ENCODE data around the gene NR1D1. TPM values are rescaled to one million over a fixed set of nuclear protein-coding genes. Genes with fewer than 3 reads are reported as not detected.

The NR1D1 gene
- total and polyA plus RNA-seq, 2 donors from 2014 or later, result 7.1 to 30.8 TPM

DNA sequence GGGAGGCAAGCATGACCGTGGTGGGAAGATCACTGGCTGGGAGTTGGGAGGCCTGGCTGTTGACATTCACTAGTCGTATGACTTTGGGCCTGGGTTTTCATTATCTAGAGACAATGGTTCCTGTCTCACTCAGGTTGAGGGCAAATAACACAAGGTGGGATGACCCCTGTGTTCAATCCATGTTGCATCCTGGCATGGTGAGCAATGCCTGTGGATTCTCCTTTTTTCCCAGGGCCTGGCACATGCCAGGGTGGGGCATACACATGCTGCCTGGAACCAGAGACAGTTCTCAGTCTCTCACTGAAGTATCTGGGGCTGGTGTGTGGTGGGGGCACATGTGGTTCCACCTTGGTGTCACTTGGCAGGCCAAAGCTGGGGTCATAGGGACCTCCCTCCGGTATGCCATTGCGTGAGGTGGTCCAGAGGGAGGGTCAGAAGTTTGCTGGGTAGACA lies 32.2 kb downstream of the NR1D1 start:
- intact Hi-C loops (cut with DNase I), result no loop called here
- Histone ChIP-seq H3K36me3 (ENCODE audit: control insufficient read depth in 2 of 3, insufficient read depth in 3 of 3, low read length in 3 of 3) (no peaks in the 10 kb centered on the region), H3K4me1 (ENCODE audit: control insufficient read depth in 2 of 3, insufficient read depth in 2 of 3, low read depth in 1 of 3, low read length in 3 of 3) (peaks cover 9 to 77% (median 73%) of the 10 kb centered on the region in 3 donors), H3K27me3 (ENCODE audit: control insufficient read depth, insufficient read depth, low read length) (no peaks in the 10 kb centered on the region), H3K27ac (ENCODE audit: low read depth in 2 of 2, low read length in 2 of 2) (peak overlapping the region; percentile 93 to 97), H3K9me3 (ENCODE audit: control insufficient read depth in 2 of 3, insufficient read depth in 1 of 3, low read length in 3 of 3) (no peaks in the 10 kb centered on the region), H3K9ac (ENCODE audit: low read length in 3 of 3) (peak overlapping the region in 2 of 3 donors; percentile 58 to 80), H3K4me3 (ENCODE audit: low read length in 3 of 3) (peak overlapping the region in 2 of 3 donors; percentile 18 to 47)
- TF ChIP-seq, protein P1, sequence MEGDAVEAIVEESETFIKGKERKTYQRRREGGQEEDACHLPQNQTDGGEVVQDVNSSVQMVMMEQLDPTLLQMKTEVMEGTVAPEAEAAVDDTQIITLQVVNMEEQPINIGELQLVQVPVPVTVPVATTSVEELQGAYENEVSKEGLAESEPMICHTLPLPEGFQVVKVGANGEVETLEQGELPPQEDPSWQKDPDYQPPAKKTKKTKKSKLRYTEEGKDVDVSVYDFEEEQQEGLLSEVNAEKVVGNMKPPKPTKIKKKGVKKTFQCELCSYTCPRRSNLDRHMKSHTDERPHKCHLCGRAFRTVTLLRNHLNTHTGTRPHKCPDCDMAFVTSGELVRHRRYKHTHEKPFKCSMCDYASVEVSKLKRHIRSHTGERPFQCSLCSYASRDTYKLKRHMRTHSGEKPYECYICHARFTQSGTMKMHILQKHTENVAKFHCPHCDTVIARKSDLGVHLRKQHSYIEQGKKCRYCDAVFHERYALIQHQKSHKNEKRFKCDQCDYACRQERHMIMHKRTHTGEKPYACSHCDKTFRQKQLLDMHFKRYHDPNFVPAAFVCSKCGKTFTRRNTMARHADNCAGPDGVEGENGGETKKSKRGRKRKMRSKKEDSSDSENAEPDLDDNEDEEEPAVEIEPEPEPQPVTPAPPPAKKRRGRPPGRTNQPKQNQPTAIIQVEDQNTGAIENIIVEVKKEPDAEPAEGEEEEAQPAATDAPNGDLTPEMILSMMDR (IDR thresholded peaks at IDR 0.05; ENCODE audit: borderline replicate concordance, extremely low read depth, insufficient read depth), result no peak
- FAIRE-seq (no peak), DNase-seq (no peak)

DNA sequence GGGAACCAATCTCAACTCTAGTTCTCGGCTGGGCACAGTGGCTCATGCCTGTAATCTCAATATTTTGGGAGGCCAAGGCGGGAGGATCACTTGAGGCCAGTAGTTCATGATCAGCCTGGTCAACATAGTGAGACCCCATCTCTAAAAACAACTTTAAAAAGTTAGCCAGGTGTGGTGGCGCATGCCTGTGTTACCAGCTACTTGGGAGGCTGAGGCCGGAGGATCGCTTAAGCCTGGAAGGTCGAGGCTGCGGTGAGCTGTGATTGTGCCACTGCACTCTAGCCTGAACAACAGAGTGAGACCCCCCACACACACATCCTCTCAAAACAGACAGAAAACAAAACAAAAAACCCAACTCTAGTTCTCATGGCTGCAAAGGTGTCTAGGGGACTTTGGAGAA lies 32.7 kb downstream of the NR1D1 start:
- no peak overlapping the region for H3K4me3 ChIP-seq (ENCODE audit: low read length in 3 of 3)
- no peaks in the 10 kb centered on the region for H3K9me3 ChIP-seq (ENCODE audit: control insufficient read depth in 2 of 3, insufficient read depth in 1 of 3, low read length in 3 of 3)
- H3K4me1 ChIP-seq (ENCODE audit: control insufficient read depth in 2 of 3, insufficient read depth in 2 of 3, low read depth in 1 of 3, low read length in 3 of 3), result peaks cover 9 to 73% (median 69%) of the 10 kb centered on the region in 3 donors
- DNase-seq (no peak), FAIRE-seq (no peak)
- H3K27ac ChIP-seq (ENCODE audit: low read depth in 2 of 2, low read length in 2 of 2), result peak overlapping the region; percentile 93 to 97
- intact Hi-C loops (cut with DNase I), result no loop called here
- H3K9ac ChIP-seq (ENCODE audit: low read length in 3 of 3), result peak overlapping the region in 1 of 3 donors; percentile 80
- no peaks in the 10 kb centered on the region for H3K27me3 ChIP-seq (ENCODE audit: control insufficient read depth, insufficient read depth, low read length)
- TF ChIP-seq, protein P1 (IDR thresholded peaks at IDR 0.05; ENCODE audit: borderline replicate concordance, extremely low read depth, insufficient read depth), result no peak
- H3K36me3 ChIP-seq (ENCODE audit: control insufficient read depth in 2 of 3, insufficient read depth in 3 of 3, low read length in 3 of 3), result no peaks in the 10 kb centered on the region

DNA sequence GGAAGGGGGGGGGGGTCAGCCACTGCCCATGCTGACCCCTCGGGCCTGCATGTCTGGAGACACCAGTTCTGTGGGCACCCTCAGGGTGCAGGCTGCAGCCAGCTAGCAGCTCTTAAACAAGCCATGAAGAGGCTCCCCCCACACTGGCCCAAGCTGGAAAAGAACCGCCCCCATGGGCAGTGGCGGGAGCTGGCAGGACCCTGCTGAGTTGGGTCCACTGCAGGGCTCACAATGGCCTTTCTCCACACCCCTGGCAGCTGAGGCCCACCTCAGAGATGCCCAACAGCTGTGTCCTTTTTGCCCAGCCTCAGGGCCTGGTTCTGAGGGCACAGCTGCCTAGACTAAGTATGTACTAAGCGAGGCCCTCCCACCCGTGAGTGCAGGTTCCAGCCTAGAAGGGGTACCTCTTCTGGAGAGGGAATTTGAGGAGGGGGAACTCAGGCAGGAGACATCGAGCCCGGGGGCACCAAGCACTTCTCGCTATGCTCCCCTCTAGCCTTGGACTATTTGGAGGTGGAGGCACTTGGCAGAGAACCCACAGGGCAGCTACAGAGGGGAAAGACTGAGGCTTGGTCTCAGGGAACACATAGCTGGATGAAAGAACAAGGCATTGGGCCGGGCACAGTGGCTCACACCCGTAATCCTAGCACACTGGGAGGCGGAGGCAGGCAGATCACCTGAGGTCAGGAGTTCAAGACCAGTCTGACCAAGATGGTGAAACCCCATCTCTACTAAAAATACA lies 34.4 kb downstream of the NR1D1 start:
- TF ChIP-seq, protein P1 (IDR thresholded peaks at IDR 0.05; ENCODE audit: borderline replicate concordance, extremely low read depth, insufficient read depth), result no peak
- Histone ChIP-seq H3K9ac (ENCODE audit: low read length in 3 of 3) (no peak overlapping the region), H3K27ac (ENCODE audit: low read depth in 2 of 2, low read length in 2 of 2) (peak overlapping the region; percentile 80 to 83), H3K27me3 (ENCODE audit: control insufficient read depth, insufficient read depth, low read length) (no peaks in the 10 kb centered on the region), H3K9me3 (ENCODE audit: control insufficient read depth in 2 of 3, insufficient read depth in 1 of 3, low read length in 3 of 3) (no peaks in the 10 kb centered on the region), H3K36me3 (ENCODE audit: control insufficient read depth in 2 of 3, insufficient read depth in 3 of 3, low read length in 3 of 3) (no peaks in the 10 kb centered on the region), H3K4me3 (ENCODE audit: low read length in 3 of 3) (no peak overlapping the region), H3K4me1 (ENCODE audit: control insufficient read depth in 2 of 3, insufficient read depth in 2 of 3, low read depth in 1 of 3, low read length in 3 of 3) (peaks cover 9 to 56% (median 55%) of the 10 kb centered on the region in 3 donors)
- intact Hi-C loops (cut with DNase I), result no loop called here
- FAIRE-seq, result no peak
- DNase-seq, result no peak
